ENCODE results near the gene BPIFB1. TPM values are rescaled to one million over a fixed set of nuclear protein-coding genes. Genes with fewer than 3 reads are reported as not detected.
A peak's percentile ranks its signal among the peaks of the same experiment; 100 is the strongest.

BPIFB1 gene
- polyA plus RNA-seq, 1 donor (not counting 4 experiments of a cell fraction or from before 2014, with no cell fraction given) = not detected

DNA sequence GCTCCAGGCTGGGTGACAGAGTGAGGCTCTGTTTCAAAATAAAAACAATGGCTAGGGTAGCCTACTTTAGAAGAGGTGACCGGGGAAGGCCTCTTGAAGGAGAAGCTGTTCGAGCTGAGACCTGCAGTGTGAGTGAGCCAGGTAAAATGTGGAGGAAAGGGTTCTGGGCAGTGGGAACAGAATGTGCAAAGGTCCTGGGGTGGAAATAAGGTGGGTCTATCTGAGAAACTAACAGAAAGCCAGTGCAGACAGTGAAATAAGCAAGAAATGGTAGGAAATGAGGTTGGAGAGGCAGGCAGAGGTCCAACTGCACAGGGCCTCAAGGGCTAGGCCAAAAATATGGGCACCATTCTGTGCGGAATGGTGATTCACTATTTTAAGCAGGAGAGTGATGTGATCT lies 53.4 kb downstream of the BPIFB1 start:
- no peaks in the 10 kb centered on the region for H4K20me1 ChIP-seq (ENCODE audit: control insufficient read depth, extremely low read depth, insufficient read depth, low read length)
- H3K27ac ChIP-seq (ENCODE audit: control insufficient read depth, insufficient read depth, low read length) = no peak overlapping the region
- H3K27me3 ChIP-seq (ENCODE audit: control insufficient read depth, extremely low read depth, insufficient read depth, low read length) = peaks cover 3% of the 10 kb centered on the region
- dilution Hi-C loops (cut with MboI; ENCODE audit: extremely low pct_ligation_motif_present, low sequenced_read_pairs) = no loop called here
- no peak for DNase-seq (ENCODE audit: low read depth, low spot score)
- no peak overlapping the region for H2AFZ ChIP-seq (ENCODE audit: control insufficient read depth, low read length)
- H3K9ac ChIP-seq (ENCODE audit: control insufficient read depth, extremely low read depth, insufficient read depth, low read length) = no peak overlapping the region
- no peaks in the 10 kb centered on the region for H3K36me3 ChIP-seq (ENCODE audit: control insufficient read depth in 2 of 2, extremely low read depth in 1 of 2, insufficient read depth in 2 of 2, low read length in 2 of 2)
- H3K4me1 ChIP-seq (ENCODE audit: control insufficient read depth, extremely low read depth, insufficient read depth, low read length) = no peaks in the 10 kb centered on the region
- no peak overlapping the region for H3K4me2 ChIP-seq (ENCODE audit: control insufficient read depth, extremely low read depth, insufficient read depth, low read depth, low read length)
- TF ChIP-seq EZH2 (IDR thresholded peaks at IDR 0.05; ENCODE audit: low read length) = no peak
- TF ChIP-seq, protein P1, sequence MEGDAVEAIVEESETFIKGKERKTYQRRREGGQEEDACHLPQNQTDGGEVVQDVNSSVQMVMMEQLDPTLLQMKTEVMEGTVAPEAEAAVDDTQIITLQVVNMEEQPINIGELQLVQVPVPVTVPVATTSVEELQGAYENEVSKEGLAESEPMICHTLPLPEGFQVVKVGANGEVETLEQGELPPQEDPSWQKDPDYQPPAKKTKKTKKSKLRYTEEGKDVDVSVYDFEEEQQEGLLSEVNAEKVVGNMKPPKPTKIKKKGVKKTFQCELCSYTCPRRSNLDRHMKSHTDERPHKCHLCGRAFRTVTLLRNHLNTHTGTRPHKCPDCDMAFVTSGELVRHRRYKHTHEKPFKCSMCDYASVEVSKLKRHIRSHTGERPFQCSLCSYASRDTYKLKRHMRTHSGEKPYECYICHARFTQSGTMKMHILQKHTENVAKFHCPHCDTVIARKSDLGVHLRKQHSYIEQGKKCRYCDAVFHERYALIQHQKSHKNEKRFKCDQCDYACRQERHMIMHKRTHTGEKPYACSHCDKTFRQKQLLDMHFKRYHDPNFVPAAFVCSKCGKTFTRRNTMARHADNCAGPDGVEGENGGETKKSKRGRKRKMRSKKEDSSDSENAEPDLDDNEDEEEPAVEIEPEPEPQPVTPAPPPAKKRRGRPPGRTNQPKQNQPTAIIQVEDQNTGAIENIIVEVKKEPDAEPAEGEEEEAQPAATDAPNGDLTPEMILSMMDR (optimal IDR thresholded peaks at IDR 0.05 in 1 of 3, IDR thresholded peaks at IDR 0.05 in 1 of 3, conservative IDR thresholded peaks at IDR 0.05 in 1 of 3; ENCODE audit: extremely low read depth in 1 of 3, insufficient read depth in 2 of 3, low read length in 3 of 3) = no peak
- no peaks in the 10 kb centered on the region for H3K9me3 ChIP-seq (ENCODE audit: control insufficient read depth, low read depth, low read length)
- H3K79me2 ChIP-seq (ENCODE audit: control insufficient read depth, insufficient read depth, low read length) = no peaks in the 10 kb centered on the region
- FAIRE-seq = no peak
- no peak overlapping the region for H3K4me3 ChIP-seq (ENCODE audit: control insufficient read depth in 2 of 3, extremely low read depth in 1 of 3, insufficient read depth in 2 of 3, low read depth in 1 of 3, low read length in 3 of 3)
- H3K9me1 ChIP-seq (ENCODE audit: control insufficient read depth, extremely low read depth, insufficient read depth, low read length) = no peaks in the 10 kb centered on the region

DNA sequence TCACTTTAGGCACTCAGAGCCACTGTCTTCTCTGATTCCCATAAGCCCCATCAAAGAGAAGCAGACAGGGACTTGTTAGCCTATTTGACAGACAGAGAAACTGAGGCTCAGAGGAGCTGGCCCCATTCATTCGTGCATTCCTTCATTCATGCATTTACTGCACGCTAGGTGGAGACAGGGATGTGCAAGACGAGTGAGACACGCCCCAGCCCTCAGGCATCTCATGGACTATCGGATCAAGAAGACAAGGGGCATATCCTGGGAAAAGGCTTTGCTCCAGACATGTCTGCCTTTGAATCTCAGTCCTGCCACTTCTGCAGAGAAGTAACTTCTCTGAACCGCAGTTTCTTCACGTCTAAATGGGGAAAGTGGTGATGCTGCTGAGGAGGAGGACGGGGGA lies 54.1 kb downstream of the BPIFB1 start:
- Histone ChIP-seq H3K9ac (ENCODE audit: control insufficient read depth, extremely low read depth, insufficient read depth, low read length) (no peak overlapping the region), H3K4me3 (ENCODE audit: control insufficient read depth in 2 of 3, extremely low read depth in 1 of 3, insufficient read depth in 2 of 3, low read depth in 1 of 3, low read length in 3 of 3) (no peak overlapping the region), H3K27ac (ENCODE audit: control insufficient read depth, insufficient read depth, low read length) (no peak overlapping the region), H2AFZ (ENCODE audit: control insufficient read depth, low read length) (no peak overlapping the region), H3K4me2 (ENCODE audit: control insufficient read depth, extremely low read depth, insufficient read depth, low read depth, low read length) (no peak overlapping the region), H3K79me2 (ENCODE audit: control insufficient read depth, insufficient read depth, low read length) (no peaks in the 10 kb centered on the region), H4K20me1 (ENCODE audit: control insufficient read depth, extremely low read depth, insufficient read depth, low read length) (no peaks in the 10 kb centered on the region), H3K27me3 (ENCODE audit: control insufficient read depth, extremely low read depth, insufficient read depth, low read length) (peaks cover 3% of the 10 kb centered on the region), H3K4me1 (ENCODE audit: control insufficient read depth, extremely low read depth, insufficient read depth, low read length) (no peaks in the 10 kb centered on the region), H3K9me3 (ENCODE audit: control insufficient read depth, low read depth, low read length) (no peaks in the 10 kb centered on the region), H3K36me3 (ENCODE audit: control insufficient read depth in 2 of 2, extremely low read depth in 1 of 2, insufficient read depth in 2 of 2, low read length in 2 of 2) (no peaks in the 10 kb centered on the region), H3K9me1 (ENCODE audit: control insufficient read depth, extremely low read depth, insufficient read depth, low read length) (no peaks in the 10 kb centered on the region)
- TF ChIP-seq, protein P1 (optimal IDR thresholded peaks at IDR 0.05 in 1 of 3, IDR thresholded peaks at IDR 0.05 in 1 of 3, conservative IDR thresholded peaks at IDR 0.05 in 1 of 3; ENCODE audit: extremely low read depth in 1 of 3, insufficient read depth in 2 of 3, low read length in 3 of 3) = peak; percentile 30 to 66 (median 54)
- no peak for TF ChIP-seq EZH2 (IDR thresholded peaks at IDR 0.05; ENCODE audit: low read length)
- FAIRE-seq = no peak
- DNase-seq (ENCODE audit: low read depth, low spot score) = peak; percentile 7
- dilution Hi-C loops (cut with MboI; ENCODE audit: extremely low pct_ligation_motif_present, low sequenced_read_pairs) = no loop called here
